Mesodermal cell (in vitro differentiated cells): ENCODE data around the gene KCNA5.

Source experiments
- H3K27ac ChIP-seq: 2 replicates; pipeline ENCODE4 v1.7.0; 2013; ENCODE audit warnings: mild to moderate bottlenecking, low read depth, low read length, moderate library complexity; ENCODE audit not compliant: severe bottlenecking
- H3K36me3 ChIP-seq: 2 replicates; pipeline ENCODE4 v1.7.1; 2013; ENCODE audit warnings: mild to moderate bottlenecking, low read length, moderate library complexity; ENCODE audit not compliant: control insufficient read depth, insufficient read depth
- H3K4me1 ChIP-seq: one replicate; pipeline ENCODE4 v1.7.1; 2013; ENCODE audit warnings: mild to moderate bottlenecking, low read length; ENCODE audit not compliant: insufficient read depth, control insufficient read depth, poor library complexity, severe bottlenecking
- H3K4me3 ChIP-seq: 2 replicates; pipeline ENCODE4 v1.7.0; 2013; ENCODE audit warnings: low read length, control low read depth, mild to moderate bottlenecking; ENCODE audit not compliant: insufficient read depth, poor library complexity, severe bottlenecking; ENCODE audit errors: extremely low read depth
- H3K9me3 ChIP-seq: 2 replicates; pipeline ENCODE4 v1.7.1; 2013; ENCODE audit warnings: mild to moderate bottlenecking, low read length, moderate library complexity; ENCODE audit not compliant: control insufficient read depth
- WGBS, 2 experiments: methylation state at CpG; one replicate each; pipeline ENCODE4 v1.1.5; 2013; ENCODE audit warnings: missing lambda C conversion rate in 2 of 2; ENCODE audit not compliant: insufficient coverage in 2 of 2; 5-methylcytosine and 5-hydroxymethylcytosine counted together

KCNA5 gene

DNA sequence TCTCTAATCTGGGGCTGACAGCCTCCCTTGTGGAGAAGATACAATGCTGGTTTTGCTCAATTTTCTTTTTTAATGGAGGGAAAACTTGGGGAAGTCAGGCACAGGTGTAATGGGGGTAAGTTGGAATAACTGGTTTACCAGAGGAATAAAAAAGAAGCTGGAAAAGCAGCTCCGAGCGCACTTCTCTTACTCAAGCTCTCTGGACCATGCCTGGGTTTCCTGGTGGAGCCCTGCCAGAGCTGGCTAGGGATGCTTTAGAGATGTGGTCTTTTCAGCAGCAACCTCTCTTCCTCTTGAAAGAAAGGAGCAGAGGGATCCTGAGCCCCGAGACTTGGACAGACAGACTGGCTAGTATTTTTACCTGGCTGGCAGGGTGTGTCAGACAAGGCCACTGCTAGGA, 3.9 kb upstream of the KCNA5 start:
- 88 to 89% methylated on average over 1 to 3 of the region's 3 CpGs for WGBS, 2 experiments
- no peak overlapping the region for H3K4me3 ChIP-seq
- no peaks in the 10 kb centered on the region for H3K9me3 ChIP-seq
- H3K36me3 ChIP-seq, result no peaks in the 10 kb centered on the region
- H3K27ac ChIP-seq, result no peak overlapping the region
- peaks cover 2% of the 10 kb centered on the region for H3K4me1 ChIP-seq

DNA sequence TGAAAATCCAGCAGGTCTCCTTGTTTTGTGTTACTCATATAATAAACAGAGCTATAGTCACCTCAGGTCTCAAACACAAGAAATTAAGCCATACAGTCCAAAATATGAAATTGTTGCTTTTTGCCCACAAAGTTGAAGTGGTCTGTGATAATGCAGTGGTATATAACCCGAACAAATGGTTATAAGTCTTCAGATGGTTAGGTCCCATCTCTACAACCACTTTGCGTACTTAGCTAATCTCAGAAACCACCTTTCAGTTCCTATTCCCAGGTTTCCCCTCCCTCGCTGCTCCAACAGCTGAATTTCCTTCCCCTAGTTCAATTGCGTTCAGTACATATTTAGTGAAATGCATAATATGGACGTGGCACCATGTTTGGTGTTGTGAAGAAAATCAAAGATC, 3.3 kb upstream of the KCNA5 start:
- H3K27ac ChIP-seq, result no peak overlapping the region
- no peaks in the 10 kb centered on the region for H3K9me3 ChIP-seq
- WGBS, 2 experiments, result 0% methylated on average over 1 of the region's 5 CpGs; no CpG with 5 or more reads in 1 of the 2 experiments

DNA sequence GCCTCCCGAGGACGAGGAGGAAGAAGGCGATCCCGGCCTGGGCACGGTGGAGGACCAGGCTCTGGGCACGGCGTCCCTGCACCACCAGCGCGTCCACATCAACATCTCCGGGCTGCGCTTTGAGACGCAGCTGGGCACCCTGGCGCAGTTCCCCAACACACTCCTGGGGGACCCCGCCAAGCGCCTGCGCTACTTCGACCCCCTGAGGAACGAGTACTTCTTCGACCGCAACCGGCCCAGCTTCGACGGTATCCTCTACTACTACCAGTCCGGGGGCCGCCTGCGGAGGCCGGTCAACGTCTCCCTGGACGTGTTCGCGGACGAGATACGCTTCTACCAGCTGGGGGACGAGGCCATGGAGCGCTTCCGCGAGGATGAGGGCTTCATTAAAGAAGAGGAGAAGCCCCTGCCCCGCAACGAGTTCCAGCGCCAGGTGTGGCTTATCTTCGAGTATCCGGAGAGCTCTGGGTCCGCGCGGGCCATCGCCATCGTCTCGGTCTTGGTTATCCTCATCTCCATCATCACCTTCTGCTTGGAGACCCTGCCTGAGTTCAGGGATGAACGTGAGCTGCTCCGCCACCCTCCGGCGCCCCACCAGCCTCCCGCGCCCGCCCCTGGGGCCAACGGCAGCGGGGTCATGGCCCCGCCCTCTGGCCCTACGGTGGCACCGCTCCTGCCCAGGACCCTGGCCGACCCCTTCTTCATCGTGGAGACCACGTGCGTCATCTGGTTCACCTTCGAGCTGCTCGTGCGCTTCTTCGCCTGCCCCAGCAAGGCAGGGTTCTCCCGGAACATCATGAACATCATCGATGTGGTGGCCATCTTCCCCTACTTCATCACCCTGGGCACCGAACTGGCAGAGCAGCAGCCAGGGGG, 979 bp downstream of the KCNA5 start:
- WGBS, 2 experiments, result 89 to 93% methylated on average over 62 to 70 of the region's 71 CpGs
- Histone ChIP-seq H3K4me1 (peaks cover 11% of the 10 kb centered on the region), H3K27ac (no peak overlapping the region), H3K9me3 (no peaks in the 10 kb centered on the region), H3K36me3 (no peaks in the 10 kb centered on the region), H3K4me3 (peak overlapping the region; percentile 31)

More for the DNA sequence above, 3.3 kb upstream of the KCNA5 start:
- no peak overlapping the region for H3K4me3 ChIP-seq
- H3K36me3 ChIP-seq, result no peaks in the 10 kb centered on the region
- H3K4me1 ChIP-seq, result no peaks in the 10 kb centered on the region

DNA sequence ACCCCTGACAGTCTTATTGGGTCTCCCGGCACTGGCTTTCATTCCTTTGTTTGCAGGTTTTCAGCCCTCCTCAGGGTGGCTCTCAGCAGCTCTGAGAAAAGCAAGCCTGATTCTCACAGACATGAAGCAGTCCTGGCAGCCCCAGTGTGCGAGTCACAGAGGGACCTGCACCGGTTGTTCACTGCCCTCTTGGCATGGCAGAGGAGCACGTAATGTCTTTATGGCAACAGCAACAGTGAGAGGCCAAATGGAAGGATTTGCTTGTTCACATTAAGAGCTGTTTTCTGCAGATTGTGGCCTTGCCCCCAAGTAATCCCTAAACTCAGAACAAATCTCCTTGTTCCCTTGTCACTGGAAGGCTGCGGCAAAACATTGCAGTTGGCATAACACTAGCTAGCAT, 3.4 kb downstream of the KCNA5 start:
- Histone ChIP-seq H3K4me3 (no peak overlapping the region), H3K4me1 (peaks cover 11% of the 10 kb centered on the region), H3K9me3 (no peaks in the 10 kb centered on the region), H3K27ac (no peak overlapping the region), H3K36me3 (no peaks in the 10 kb centered on the region)
- 49 to 55% methylated on average over 3 to 5 of the region's 5 CpGs for WGBS, 2 experiments

DNA sequence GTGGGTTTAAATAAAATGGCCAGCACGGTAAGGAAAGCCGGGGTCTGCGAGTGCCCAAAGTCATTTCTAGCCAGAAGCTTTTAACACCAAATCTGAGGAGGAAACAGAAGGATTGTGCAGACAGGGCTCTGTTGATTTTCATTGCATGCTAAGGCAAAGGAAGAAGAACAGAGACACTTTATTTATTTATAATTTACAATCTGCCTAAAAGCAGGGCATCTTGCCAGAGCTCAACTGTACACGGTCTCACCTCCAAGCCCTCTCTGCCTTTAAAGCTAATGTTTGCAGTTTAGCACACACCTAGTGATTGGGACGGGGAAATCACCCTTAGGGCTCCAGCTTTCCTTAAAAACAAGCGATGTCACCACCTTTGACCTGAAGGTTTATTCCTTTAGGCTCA, 4.0 kb downstream of the KCNA5 start:
- 74 to 87% methylated on average over 6 of the region's 6 CpGs for WGBS, 2 experiments
- Histone ChIP-seq H3K4me3 (no peak overlapping the region), H3K27ac (no peak overlapping the region)

DNA sequence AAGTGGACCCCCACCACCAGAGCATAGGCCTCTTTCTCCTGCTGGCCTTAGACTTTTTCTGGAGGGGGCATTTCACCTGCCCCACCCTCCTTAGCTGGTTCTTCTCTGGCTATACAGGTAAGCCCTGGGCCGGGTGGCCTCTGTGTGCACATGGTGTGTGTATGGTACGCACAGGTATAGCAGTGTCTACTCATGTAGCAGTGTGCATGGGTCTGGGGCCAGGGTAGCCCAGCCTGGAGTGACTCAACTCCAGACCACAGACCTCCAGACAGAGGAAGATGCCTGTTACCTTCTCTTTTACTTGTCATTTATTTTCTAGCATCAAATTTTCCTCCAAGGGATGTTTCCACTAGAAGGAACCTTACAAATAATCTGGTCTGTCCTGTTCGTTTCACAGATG, 6.9 kb downstream of the KCNA5 start:
- peaks cover 11% of the 10 kb centered on the region for H3K4me1 ChIP-seq
- H3K4me3 ChIP-seq, result no peak overlapping the region
- no peaks in the 10 kb centered on the region for H3K9me3 ChIP-seq
- H3K27ac ChIP-seq, result no peak overlapping the region
- no peaks in the 10 kb centered on the region for H3K36me3 ChIP-seq
- 78 to 86% methylated on average over 1 of the region's 3 CpGs for WGBS, 2 experiments

More for the DNA sequence above, 4.0 kb downstream of the KCNA5 start:
- H3K4me1 ChIP-seq, result peaks cover 11% of the 10 kb centered on the region
- H3K36me3 ChIP-seq, result no peaks in the 10 kb centered on the region
- H3K9me3 ChIP-seq, result no peaks in the 10 kb centered on the region

DNA sequence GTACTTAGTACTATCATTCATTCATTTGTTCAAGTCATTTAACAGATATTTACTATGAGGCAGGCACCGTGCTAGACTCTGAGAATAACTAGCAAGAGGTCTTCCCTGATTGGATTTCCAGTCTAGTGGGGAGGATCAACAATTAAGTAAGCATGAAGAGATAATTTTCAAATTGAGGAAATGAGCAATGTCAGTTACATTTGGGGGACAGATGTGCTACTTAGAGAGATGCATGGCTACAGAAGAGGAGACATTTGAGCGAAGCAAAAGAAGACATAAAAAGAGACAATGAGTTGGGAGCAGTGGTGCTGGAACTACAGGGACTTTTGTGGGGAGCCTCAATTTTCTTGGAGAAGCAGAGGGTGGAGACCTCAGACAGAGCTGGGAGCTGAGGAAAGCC, 7.7 kb downstream of the KCNA5 start:
- H3K9me3 ChIP-seq, result no peaks in the 10 kb centered on the region
- peaks cover 11% of the 10 kb centered on the region for H3K4me1 ChIP-seq
- H3K27ac ChIP-seq, result no peak overlapping the region
- H3K4me3 ChIP-seq, result no peak overlapping the region
- WGBS, 2 experiments, result 79 to 86% methylated on average over 2 of the region's 2 CpGs
- H3K36me3 ChIP-seq, result no peaks in the 10 kb centered on the region

DNA sequence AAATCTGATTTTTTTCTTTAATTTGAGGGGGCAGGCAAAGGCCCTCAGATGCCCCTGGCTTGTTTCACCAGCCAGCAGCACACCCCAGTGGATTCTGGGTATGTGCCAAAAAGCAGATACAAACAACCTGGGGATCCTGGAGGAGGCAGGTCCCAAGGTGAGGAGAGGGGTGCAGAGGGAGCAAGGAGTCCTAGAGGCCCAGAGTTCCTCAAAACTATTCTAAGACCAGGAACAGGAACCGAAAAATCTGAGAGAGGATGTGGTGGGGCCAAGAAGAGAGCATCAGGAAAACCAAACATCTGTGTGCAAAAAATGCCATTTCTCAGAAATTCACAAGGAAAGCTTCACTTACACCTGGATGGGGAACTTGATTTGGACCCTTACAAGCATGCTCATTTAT, 8.2 kb downstream of the KCNA5 start:
- Histone ChIP-seq H3K4me1 (peaks cover 8% of the 10 kb centered on the region), H3K27ac (no peak overlapping the region), H3K36me3 (no peaks in the 10 kb centered on the region), H3K4me3 (no peak overlapping the region), H3K9me3 (no peaks in the 10 kb centered on the region)
- no CpG with 5 or more reads among the region's 1 CpG for WGBS, 2 experiments

DNA sequence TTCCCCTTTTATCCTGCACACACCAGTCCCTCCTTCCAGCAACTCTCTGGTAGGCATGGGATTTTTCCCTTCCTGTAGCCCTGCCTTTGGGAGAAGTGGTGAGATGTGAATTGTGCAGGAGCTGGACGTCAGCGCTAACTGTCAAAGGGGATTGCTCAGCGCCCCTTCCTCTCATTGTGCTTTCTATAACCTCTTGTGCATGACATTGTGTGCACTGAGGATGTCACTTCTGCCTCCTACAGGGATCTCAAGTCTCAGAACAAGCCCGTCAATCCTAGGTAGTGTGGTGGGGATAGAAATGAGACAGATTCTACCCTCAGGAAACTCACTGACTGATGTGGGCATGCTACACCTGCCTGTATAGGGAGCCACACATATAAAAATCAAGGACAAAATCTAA, 8.7 kb downstream of the KCNA5 start:
- Histone ChIP-seq H3K4me1 (peaks cover 5% of the 10 kb centered on the region), H3K9me3 (no peaks in the 10 kb centered on the region), H3K4me3 (no peak overlapping the region), H3K27ac (no peak overlapping the region), H3K36me3 (no peaks in the 10 kb centered on the region)
- WGBS, 2 experiments, result 73% methylated on average over 4 of the region's 4 CpGs; no CpG with 5 or more reads in 1 of the 2 experiments

DNA sequence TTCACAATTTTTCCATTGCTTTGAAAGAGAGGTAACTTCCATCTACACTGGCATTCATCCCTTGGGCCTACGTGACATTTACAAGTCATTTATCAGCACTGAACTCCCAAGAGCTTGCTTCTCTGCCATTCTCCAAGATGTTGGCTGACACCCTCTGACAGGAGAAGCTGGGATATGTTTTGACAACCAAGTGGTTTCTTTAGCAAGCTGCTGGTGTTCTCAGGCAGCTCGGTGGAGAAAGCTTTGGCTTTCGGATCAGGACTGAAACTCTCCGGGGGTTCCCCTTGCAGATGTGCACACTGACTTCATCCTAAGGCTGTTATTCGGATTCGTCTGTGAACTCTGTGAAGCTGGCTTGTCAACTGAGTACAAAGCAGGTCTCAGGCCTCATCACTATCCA, 15.7 kb downstream of the KCNA5 start:
- H3K9me3 ChIP-seq, result no peaks in the 10 kb centered on the region
- 67 to 77% methylated on average over 6 of the region's 6 CpGs for WGBS, 2 experiments
- H3K4me1 ChIP-seq, result no peaks in the 10 kb centered on the region
- H3K4me3 ChIP-seq, result no peak overlapping the region
- H3K36me3 ChIP-seq, result no peaks in the 10 kb centered on the region
- H3K27ac ChIP-seq, result no peak overlapping the region

DNA sequence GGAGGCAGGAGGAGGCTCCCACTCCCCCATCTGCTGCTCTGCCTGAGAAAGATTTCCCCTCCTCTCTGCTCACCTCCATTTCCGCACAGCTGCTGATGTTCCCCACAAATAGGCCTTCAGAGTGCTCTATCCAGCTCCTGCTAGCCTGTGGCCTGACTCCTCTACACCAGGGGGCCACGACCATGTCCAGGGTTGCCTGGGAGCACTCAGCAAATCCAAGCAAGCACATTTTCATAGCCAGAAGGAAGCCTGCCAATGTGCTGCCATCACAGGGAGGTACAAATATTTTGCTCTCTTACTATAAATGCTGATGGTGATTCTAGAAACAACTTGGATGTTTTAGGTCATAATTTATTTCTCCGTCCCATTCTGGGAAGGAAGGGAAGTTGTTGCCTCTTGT, 17.3 kb downstream of the KCNA5 start:
- Histone ChIP-seq H3K4me3 (no peak overlapping the region), H3K9me3 (no peaks in the 10 kb centered on the region), H3K36me3 (no peaks in the 10 kb centered on the region), H3K27ac (no peak overlapping the region), H3K4me1 (no peaks in the 10 kb centered on the region)
- WGBS, 2 experiments, result 83 to 88% methylated on average over 2 of the region's 3 CpGs
